Thyroid gland (tissue), 4 donors: Measurements from ENCODE around the gene SEC22C.
"Not testable (repeated sequence)": the region's sequence is repeated elsewhere in the genome, so short reads cannot be mapped to it uniquely, and the experiment has no call there.

ENCODE experiments used
- CTCF ChIP-seq, 6 experiments: fragments of 200-600 bp in 3 of 6; fragments of 450-650 bp in 3 of 6; sonication (generic) in 3 of 6; IDR thresholded peaks; one replicate each; pipeline ENCODE4 v1.5.1; 2016 to 2019; ENCODE audit warnings: antibody characterized with exemption in 6 of 6, mild to moderate bottlenecking in 2 of 6, inconsistent platforms in 1 of 6, moderate library complexity in 1 of 6
- POLR2A ChIP-seq, 2 donors: fragments of 450-650 bp; IDR thresholded peaks; one replicate each; pipeline ENCODE4 v1.6.1; 2017; ENCODE audit warnings: antibody characterized with exemption in 2 of 2, mild to moderate bottlenecking in 2 of 2, moderate library complexity in 1 of 2

GRCh38 chr3:42597098-42597497 is 15.3 kb upstream of the SEC22C start:
- not testable (repeated sequence) for TF ChIP-seq CTCF, POLR2A (IDR thresholded peaks at IDR 0.05)
